Caco-2 (cell line): Measurements from ENCODE around the gene TDO2. TPM values are rescaled to one million over a fixed set of nuclear protein-coding genes. Genes with fewer than 3 reads are reported as not detected.

Experiments used
- BruUV-seq: library from RNA; stranded (reverse); fragments of 400-500 nt; replicated peaks from 2 replicates; lab custom pipeline; 2021; lab: Mats Ljungman, UMichigan
- CTCF ChIA-PET: fragments of 300-600 bp; sonication (Branson Sonifier 250); formaldehyde crosslinking; loops from one replicate; lab custom pipeline; 2022; ENCODE audit warnings: antibody characterized with exemption; lab: Charles Lee
- POLR2A ChIA-PET: fragments of 300-600 bp; sonication (Branson Sonifier 250); formaldehyde crosslinking; loops from one replicate; lab custom pipeline; 2022; ENCODE audit warnings: antibody characterized with exemption; lab: Charles Lee
- DNase-seq, 2 experiments: peaks; one replicate each; pipeline versions ENCODE4 v3.0.0 to v3.0.0-alpha.2; 2020 to 2022
- H3K27me3 ChIP-seq: replicated peaks from 2 replicates; pipeline ENCODE4 v1.6.0; 2011; ENCODE audit warnings: low read length; ENCODE audit not compliant: control insufficient read depth, insufficient read depth
- H3K36me3 ChIP-seq: 2 replicates; pipeline ENCODE4 v1.5.1; 2011; ENCODE audit warnings: low read length; ENCODE audit not compliant: control insufficient read depth, insufficient read depth
- H3K4me1 ChIP-seq: fragments of 250-450 bp; sonication (Bioruptor Pico); 2 replicates; pipeline ENCODE4 v1.5.1; 2020; ENCODE audit warnings: mild to moderate bottlenecking
- H3K4me3 ChIP-seq: 2 replicates; pipeline ENCODE4 v1.5.1; 2011; ENCODE audit warnings: low read depth, mild to moderate bottlenecking, control low read depth, low read length
- H3K9me3 ChIP-seq: fragments of 250-450 bp; sonication (Bioruptor Pico); 2 replicates; pipeline ENCODE4 v1.5.1; 2020; ENCODE audit warnings: mild to moderate bottlenecking, moderate library complexity
- H3K27ac Mint-ChIP-seq: one replicate; pipeline ENCODE4 v1.8.0; 2022; ENCODE audit warnings: mixed read lengths; ENCODE audit not compliant: unreplicated experiment
- H3K27me3 Mint-ChIP-seq: one replicate; pipeline ENCODE4 v1.8.0; 2022; ENCODE audit warnings: mixed read lengths; ENCODE audit not compliant: insufficient read depth, unreplicated experiment
- H3K36me3 Mint-ChIP-seq: one replicate; pipeline ENCODE4 v1.8.0; 2022; ENCODE audit warnings: mild to moderate bottlenecking, mixed read lengths; ENCODE audit not compliant: insufficient read depth, unreplicated experiment
- H3K4me1 Mint-ChIP-seq: one replicate; pipeline ENCODE4 v1.8.0; 2022; ENCODE audit warnings: low read depth, mixed read lengths; ENCODE audit not compliant: unreplicated experiment
- H3K4me3 Mint-ChIP-seq: one replicate; pipeline ENCODE4 v1.8.0; 2022; ENCODE audit warnings: mild to moderate bottlenecking, moderate library complexity, mixed read lengths; ENCODE audit not compliant: unreplicated experiment
- H3K9me3 Mint-ChIP-seq: one replicate; pipeline ENCODE4 v1.8.0; 2022; ENCODE audit warnings: mixed read lengths; ENCODE audit not compliant: unreplicated experiment
- CTCF ChIP-seq, 2 experiments: fragments of 200-600 bp in 1 of 2; IDR thresholded peaks; 1 replicate in 1 of 2; 2 replicates in 1 of 2; pipeline versions ENCODE4 v1.5.1 to v1.8.0; 2011 to 2022; ENCODE audit warnings: antibody characterized with exemption in 1 of 2, control low read depth in 1 of 2, inconsistent platforms in 1 of 2, low read depth in 1 of 2, low read length in 1 of 2, mild to moderate bottlenecking in 1 of 2, moderate library complexity in 1 of 2; ENCODE audit not compliant: insufficient read depth in 1 of 2, severe bottlenecking in 1 of 2, unreplicated experiment in 1 of 2
- intact Hi-C: fragments of 100-400 bp; cut with micrococcal nuclease; formaldehyde crosslinking; loops from one replicate; pipeline ENCODE4 v1.10.0; 2022; ENCODE audit not compliant: unreplicated experiment
- total RNA-seq: library from RNA; stranded (reverse); gene quantifications from 2 replicates; pipeline ENCODE4 v1.2.3, GENCODE V29; 2022

TDO2 gene
- total RNA-seq, 1 experiment from 2014 or later, result 4.7 TPM

- Histone ChIP-seq H3K9me3 (no peaks in the 10 kb centered on the region), H3K4me3 (no peak overlapping the region), H3K27me3 (no peaks in the 10 kb centered on the region), H3K4me1 (no peaks in the 10 kb centered on the region), H3K36me3 (no peaks in the 10 kb centered on the region)
- intact Hi-C loops, result no loop called here
- no peak overlapping the region for H3K4me3 Mint-ChIP-seq
- no peaks in the 10 kb centered on the region for H3K4me1 Mint-ChIP-seq
- TF ChIP-seq CTCF (IDR thresholded peaks at IDR 0.05; ENCODE audit: insufficient read depth in 1 of 2, low read depth in 1 of 2, low read length in 1 of 2, severe bottlenecking in 1 of 2, unreplicated experiment in 1 of 2), result no peak
- ChIA-PET CTCF (no interaction called here), POLR2A (no interaction called here)
- no TSS peak for BruUV-seq
- H3K36me3 Mint-ChIP-seq, result no peaks in the 10 kb centered on the region
- H3K27ac Mint-ChIP-seq, result no peak overlapping the region
- DNase-seq, result no peak
- no peaks in the 10 kb centered on the region for H3K27me3 Mint-ChIP-seq
- no peaks in the 10 kb centered on the region for H3K9me3 Mint-ChIP-seq
Measured at GRCh38 chr4:155964016-155964891, 60.8 kb downstream of the TDO2 start.

DNA sequence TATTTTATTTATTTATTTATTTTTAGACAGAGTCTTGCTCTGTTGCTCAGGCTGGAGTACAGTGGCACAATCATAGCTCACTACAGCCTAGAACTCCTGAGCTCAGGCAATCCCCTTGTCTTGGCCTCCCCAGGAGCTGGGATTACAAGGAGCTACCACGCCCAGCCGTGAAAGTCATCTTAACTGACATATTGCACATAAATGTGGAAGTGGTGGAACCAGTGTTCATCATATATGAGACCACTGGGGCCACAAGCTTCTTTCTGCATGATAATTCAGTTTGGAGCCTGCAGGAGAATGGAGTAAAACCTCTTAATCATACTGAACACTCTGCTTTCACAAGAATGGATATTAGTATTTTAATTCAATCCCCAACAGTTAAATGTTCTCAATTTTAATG lies 62.7 kb downstream of the TDO2 start:
- Histone ChIP-seq H3K4me3 (no peak overlapping the region), H3K27me3 (no peaks in the 10 kb centered on the region), H3K36me3 (no peaks in the 10 kb centered on the region), H3K4me1 (no peaks in the 10 kb centered on the region), H3K9me3 (no peaks in the 10 kb centered on the region)
- ChIA-PET POLR2A (no interaction called here), CTCF (no interaction called here)
- intact Hi-C loops, result no loop called here
- Mint-ChIP-seq H3K9me3 (no peaks in the 10 kb centered on the region), H3K27ac (no peak overlapping the region), H3K36me3 (no peaks in the 10 kb centered on the region), H3K4me3 (no peak overlapping the region), H3K27me3 (no peaks in the 10 kb centered on the region), H3K4me1 (no peaks in the 10 kb centered on the region)
- no peak for TF ChIP-seq CTCF (IDR thresholded peaks at IDR 0.05; ENCODE audit: insufficient read depth in 1 of 2, low read depth in 1 of 2, low read length in 1 of 2, severe bottlenecking in 1 of 2, unreplicated experiment in 1 of 2)
- BruUV-seq, result no TSS peak
- DNase-seq, result no peak

- Mint-ChIP-seq H3K27me3 (no peaks in the 10 kb centered on the region), H3K4me1 (no peaks in the 10 kb centered on the region), H3K36me3 (no peaks in the 10 kb centered on the region), H3K4me3 (no peak overlapping the region), H3K9me3 (no peaks in the 10 kb centered on the region), H3K27ac (no peak overlapping the region)
- H3K4me1 ChIP-seq, result no peaks in the 10 kb centered on the region
- H3K4me3 ChIP-seq, result no peak overlapping the region
- BruUV-seq, result no TSS peak
- ChIA-PET POLR2A (no interaction called here), CTCF (no interaction called here)
- H3K9me3 ChIP-seq, result no peaks in the 10 kb centered on the region
- H3K27me3 ChIP-seq, result no peaks in the 10 kb centered on the region
- TF ChIP-seq CTCF (IDR thresholded peaks at IDR 0.05; ENCODE audit: insufficient read depth in 1 of 2, low read depth in 1 of 2, low read length in 1 of 2, severe bottlenecking in 1 of 2, unreplicated experiment in 1 of 2), result no peak
- intact Hi-C loops, result no loop called here
- H3K36me3 ChIP-seq, result no peaks in the 10 kb centered on the region
- no peak for DNase-seq
Measured at GRCh38 chr4:155966731-155967395, 63.4 kb downstream of the TDO2 start.

Other genes with a start within 250 kb of the TDO2 start
- gene GUCY1A1, start 236.8 kb upstream of the TDO2 start, total RNA-seq, result not detected in 2 replicates
- gene GUCY1B1, start 144.7 kb upstream of the TDO2 start, total RNA-seq, result not detected in 2 replicates
- gene ASIC5, start 37.4 kb upstream of the TDO2 start, total RNA-seq, result not detected in 2 replicates
- gene CTSO, start 50.2 kb downstream of the TDO2 start, total RNA-seq, result 2.3 and 2.9 TPM in 2 replicates